Karpas-422 (cell line): ENCODE measurements around the gene SLC7A9. TPM values are rescaled to one million over a fixed set of nuclear protein-coding genes. Genes with fewer than 3 reads are reported as not detected.

ENCODE experiments used
- DNase-seq: peaks from one replicate; pipeline ENCODE4 v3.0.0-alpha.2; 2015
- H2AFZ ChIP-seq: fragments of 200-600 bp; sonication (generic); 2 replicates; pipeline ENCODE4 v1.6.1; 2014; ENCODE audit warnings: antibody characterized with exemption, low read length, mixed read lengths
- H3K27ac ChIP-seq: fragments of 200-600 bp; sonication (generic); 2 replicates; pipeline ENCODE4 v1.5.1; 2014; ENCODE audit warnings: mild to moderate bottlenecking, low read length, moderate library complexity
- H3K27me3 ChIP-seq: fragments of 200-600 bp; sonication (generic); 2 replicates; pipeline ENCODE4 v1.6.1; 2014; ENCODE audit warnings: low read length, mixed read lengths
- H3K36me3 ChIP-seq: fragments of 200-600 bp; sonication (generic); 2 replicates; pipeline ENCODE4 v1.6.1; 2014; ENCODE audit warnings: low read length, mixed read lengths; ENCODE audit not compliant: insufficient read depth
- H3K4me1 ChIP-seq: fragments of 200-600 bp; sonication (generic); 2 replicates; pipeline ENCODE4 v1.6.1; 2014; ENCODE audit warnings: mild to moderate bottlenecking, low read length, mixed read lengths
- H3K4me2 ChIP-seq: fragments of 200-600 bp; sonication (generic); 2 replicates; pipeline ENCODE4 v1.6.1; 2014; ENCODE audit warnings: low read length, low read depth, mild to moderate bottlenecking; ENCODE audit not compliant: poor library complexity, severe bottlenecking
- H3K4me3 ChIP-seq: fragments of 200-600 bp; sonication (generic); 2 replicates; pipeline ENCODE4 v1.5.1; 2014; ENCODE audit warnings: mild to moderate bottlenecking, antibody characterized with exemption, low read length, mixed read lengths
- H3K79me2 ChIP-seq: fragments of 200-600 bp; sonication (generic); 2 replicates; pipeline ENCODE4 v1.6.1; 2014; ENCODE audit warnings: mild to moderate bottlenecking, low read length, mixed read lengths
- H3K9ac ChIP-seq: fragments of 200-600 bp; sonication (generic); 2 replicates; pipeline ENCODE4 v1.6.0; 2014; ENCODE audit warnings: low read length
- H3K9me2 ChIP-seq: fragments of 200-600 bp; sonication (generic), shearing (Covaris generic); replicated peaks from 2 replicates; pipeline ENCODE4 v1.6.0; 2014; ENCODE audit warnings: mild to moderate bottlenecking, low read length, moderate library complexity; ENCODE audit not compliant: insufficient read depth
- H3K9me3 ChIP-seq: fragments of 300-700, 200-600 bp; sonication (generic); 2 replicates; pipeline ENCODE4 v1.6.1; 2014; ENCODE audit warnings: low read length, mixed read lengths
- H4K20me1 ChIP-seq: fragments of 200-600 bp; sonication (generic); 2 replicates; pipeline ENCODE4 v1.6.1; 2014; ENCODE audit warnings: mild to moderate bottlenecking, antibody characterized with exemption, low read length, low read depth; ENCODE audit not compliant: insufficient read depth
- total RNA-seq: library from RNA; depleted of rRNA; stranded (reverse); fragments of >200 nt; shearing (Covaris generic); gene quantifications from 2 replicates; pipeline ENCODE4 v1.2.3, GENCODE V29; 2014; ENCODE audit warnings: low replicate concordance

SLC7A9 gene
- total RNA-seq, 1 experiment from 2014 or later, result not detected

GRCh38 chr19:32878988-32879387, 9.4 kb upstream of the SLC7A9 start:
- Histone ChIP-seq H3K36me3 (no peaks in the 10 kb centered on the region), H3K4me3 (no peak overlapping the region), H2AFZ (no peak overlapping the region), H3K9me3 (no peaks in the 10 kb centered on the region), H3K4me2 (no peak overlapping the region), H3K4me1 (no peaks in the 10 kb centered on the region), H3K27me3 (no peaks in the 10 kb centered on the region), H3K27ac (no peak overlapping the region), H3K9me2 (no peaks in the 10 kb centered on the region), H3K79me2 (no peaks in the 10 kb centered on the region), H4K20me1 (no peaks in the 10 kb centered on the region), H3K9ac (no peak overlapping the region)
- no peak for DNase-seq

- no peak overlapping the region for H3K4me2 ChIP-seq
- no peaks in the 10 kb centered on the region for H3K9me2 ChIP-seq
- DNase-seq, result no peak
- no peaks in the 10 kb centered on the region for H3K4me1 ChIP-seq
- no peaks in the 10 kb centered on the region for H4K20me1 ChIP-seq
- no peaks in the 10 kb centered on the region for H3K79me2 ChIP-seq
- no peaks in the 10 kb centered on the region for H3K9me3 ChIP-seq
- no peaks in the 10 kb centered on the region for H3K36me3 ChIP-seq
- no peak overlapping the region for H3K4me3 ChIP-seq
- no peak overlapping the region for H2AFZ ChIP-seq
- no peak overlapping the region for H3K9ac ChIP-seq
- H3K27me3 ChIP-seq, result no peaks in the 10 kb centered on the region
- H3K27ac ChIP-seq, result no peak overlapping the region
Observed at GRCh38 chr19:32877977-32878745, 8.6 kb upstream of the SLC7A9 start.

- H3K4me2 ChIP-seq, result no peak overlapping the region
- no peak overlapping the region for H2AFZ ChIP-seq
- no peaks in the 10 kb centered on the region for H3K4me1 ChIP-seq
- no peak overlapping the region for H3K4me3 ChIP-seq
- DNase-seq, result no peak
- H3K27ac ChIP-seq, result no peak overlapping the region
- H3K27me3 ChIP-seq, result no peaks in the 10 kb centered on the region
- H3K9me3 ChIP-seq, result no peaks in the 10 kb centered on the region
- H3K79me2 ChIP-seq, result no peaks in the 10 kb centered on the region
- no peaks in the 10 kb centered on the region for H3K9me2 ChIP-seq
- H3K36me3 ChIP-seq, result no peaks in the 10 kb centered on the region
- no peak overlapping the region for H3K9ac ChIP-seq
- no peaks in the 10 kb centered on the region for H4K20me1 ChIP-seq
Observed at GRCh38 chr19:32877323-32877912, 7.9 kb upstream of the SLC7A9 start.

GRCh38 chr19:32876919-32877285, 7.3 kb upstream of the SLC7A9 start:
- no peaks in the 10 kb centered on the region for H3K9me3 ChIP-seq
- no peaks in the 10 kb centered on the region for H3K9me2 ChIP-seq
- H3K79me2 ChIP-seq, result no peaks in the 10 kb centered on the region
- H2AFZ ChIP-seq, result no peak overlapping the region
- no peaks in the 10 kb centered on the region for H4K20me1 ChIP-seq
- no peak overlapping the region for H3K27ac ChIP-seq
- H3K27me3 ChIP-seq, result no peaks in the 10 kb centered on the region
- DNase-seq, result no peak
- H3K36me3 ChIP-seq, result no peaks in the 10 kb centered on the region
- no peak overlapping the region for H3K4me2 ChIP-seq
- no peak overlapping the region for H3K4me3 ChIP-seq
- H3K9ac ChIP-seq, result no peak overlapping the region
- no peaks in the 10 kb centered on the region for H3K4me1 ChIP-seq

GRCh38 chr19:32876236-32876918, 6.8 kb upstream of the SLC7A9 start:
- H3K9ac ChIP-seq, result no peak overlapping the region
- no peak for DNase-seq

GRCh38 chr19:32875428-32875827, 5.9 kb upstream of the SLC7A9 start:
- Histone ChIP-seq H3K9me2 (no peaks in the 10 kb centered on the region), H3K27ac (no peak overlapping the region), H2AFZ (no peak overlapping the region), H3K9me3 (no peaks in the 10 kb centered on the region), H3K4me1 (no peaks in the 10 kb centered on the region), H4K20me1 (no peaks in the 10 kb centered on the region), H3K36me3 (no peaks in the 10 kb centered on the region), H3K27me3 (no peaks in the 10 kb centered on the region), H3K4me3 (no peak overlapping the region), H3K4me2 (no peak overlapping the region), H3K79me2 (no peaks in the 10 kb centered on the region), H3K9ac (no peak overlapping the region)
- no peak for DNase-seq

More at GRCh38 chr19:32876236-32876918, 6.8 kb upstream of the SLC7A9 start:
- H3K9me3 ChIP-seq, result no peaks in the 10 kb centered on the region
- no peaks in the 10 kb centered on the region for H3K27me3 ChIP-seq
- no peaks in the 10 kb centered on the region for H3K79me2 ChIP-seq
- no peaks in the 10 kb centered on the region for H3K4me1 ChIP-seq
- H3K27ac ChIP-seq, result no peak overlapping the region
- H2AFZ ChIP-seq, result no peak overlapping the region
- no peaks in the 10 kb centered on the region for H4K20me1 ChIP-seq
- no peaks in the 10 kb centered on the region for H3K9me2 ChIP-seq
- no peaks in the 10 kb centered on the region for H3K36me3 ChIP-seq
- H3K4me3 ChIP-seq, result no peak overlapping the region
- H3K4me2 ChIP-seq, result no peak overlapping the region

GRCh38 chr19:32874605-32875004, 5.0 kb upstream of the SLC7A9 start:
- Histone ChIP-seq H3K4me2 (no peak overlapping the region), H3K79me2 (no peaks in the 10 kb centered on the region), H3K9ac (no peak overlapping the region), H3K36me3 (no peaks in the 10 kb centered on the region), H3K27ac (no peak overlapping the region), H3K27me3 (no peaks in the 10 kb centered on the region), H4K20me1 (no peaks in the 10 kb centered on the region), H3K4me3 (no peak overlapping the region), H3K9me3 (no peaks in the 10 kb centered on the region), H3K9me2 (no peaks in the 10 kb centered on the region), H3K4me1 (no peaks in the 10 kb centered on the region), H2AFZ (no peak overlapping the region)
- no peak for DNase-seq

GRCh38 chr19:32873247-32873959, 3.8 kb upstream of the SLC7A9 start:
- Histone ChIP-seq H3K4me2 (no peak overlapping the region), H3K9me2 (no peaks in the 10 kb centered on the region), H3K4me1 (no peaks in the 10 kb centered on the region), H4K20me1 (no peaks in the 10 kb centered on the region), H2AFZ (no peak overlapping the region), H3K27ac (no peak overlapping the region), H3K4me3 (no peak overlapping the region), H3K79me2 (no peaks in the 10 kb centered on the region), H3K9ac (no peak overlapping the region), H3K9me3 (no peaks in the 10 kb centered on the region), H3K36me3 (no peaks in the 10 kb centered on the region), H3K27me3 (no peaks in the 10 kb centered on the region)
- DNase-seq, result no peak
